ENCODE measurements around the gene EXOC4.

Gene EXOC4

DNA sequence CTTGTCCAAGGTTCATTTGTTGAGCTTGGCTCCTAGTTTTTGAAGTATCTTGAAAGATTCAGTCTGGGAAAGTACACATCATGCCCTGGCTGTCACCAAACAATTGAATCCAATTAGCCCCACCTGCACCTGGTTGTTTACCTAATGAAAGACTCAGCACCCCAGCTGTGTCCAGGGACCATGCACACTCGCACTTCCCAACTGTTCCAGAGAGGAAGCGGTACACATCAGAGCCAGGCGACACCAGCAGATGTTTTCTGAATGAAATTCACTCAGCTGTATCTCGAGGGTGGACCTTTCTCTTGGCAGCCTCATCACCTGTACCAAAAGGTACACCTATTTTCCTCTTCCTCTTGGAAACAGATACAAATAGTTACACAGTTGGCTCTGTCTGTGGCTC is 657.9 kb downstream of the EXOC4 start:
- H3K9ac ChIP-seq = no peak overlapping the region
- no peaks in the 10 kb centered on the region for H3K27me3 ChIP-seq
- H4K20me1 ChIP-seq = no peaks in the 10 kb centered on the region
- no peak overlapping the region for H3K4me2 ChIP-seq
- no peaks in the 10 kb centered on the region for H3K9me3 ChIP-seq
- no peak overlapping the region for H3K27ac ChIP-seq
- H3K4me3 ChIP-seq = no peak overlapping the region
- no peaks in the 10 kb centered on the region for H3K4me1 ChIP-seq
- TF ChIP-seq Cebpa-rat (IDR thresholded peaks at IDR 0.05) = no peak
- peaks cover 6% of the 10 kb centered on the region; the same call in 1 of the 2 replicates for H3K36me3 ChIP-seq

DNA sequence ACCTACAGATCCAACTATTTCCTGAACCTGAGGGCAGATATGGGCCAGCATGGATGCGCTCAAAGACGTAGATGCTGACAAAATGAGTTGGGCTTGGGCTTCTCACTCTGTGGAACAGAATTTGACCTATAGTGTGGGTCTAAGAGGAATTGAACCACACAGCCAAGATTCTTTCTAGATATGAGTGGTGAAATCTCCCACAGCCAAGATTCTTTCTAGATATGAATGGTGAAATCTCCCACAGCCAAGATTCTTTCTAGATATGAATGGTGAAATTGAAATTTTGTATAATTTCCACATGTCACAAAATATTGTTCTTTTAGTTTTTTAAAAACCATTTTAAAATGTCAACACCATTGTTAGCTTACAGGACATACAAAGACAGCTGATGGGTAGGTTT is 658.8 kb downstream of the EXOC4 start:
- TF ChIP-seq Cebpa-rat (IDR thresholded peaks at IDR 0.05) = no peak
- Histone ChIP-seq H3K4me1 (no peaks in the 10 kb centered on the region), H3K9me3 (no peaks in the 10 kb centered on the region), H3K4me3 (no peak overlapping the region), H3K36me3 (peaks cover 6% of the 10 kb centered on the region; the same call in 1 of the 2 replicates), H3K4me2 (no peak overlapping the region), H3K27me3 (no peaks in the 10 kb centered on the region), H4K20me1 (no peaks in the 10 kb centered on the region), H3K9ac (no peak overlapping the region), H3K27ac (no peak overlapping the region)

DNA sequence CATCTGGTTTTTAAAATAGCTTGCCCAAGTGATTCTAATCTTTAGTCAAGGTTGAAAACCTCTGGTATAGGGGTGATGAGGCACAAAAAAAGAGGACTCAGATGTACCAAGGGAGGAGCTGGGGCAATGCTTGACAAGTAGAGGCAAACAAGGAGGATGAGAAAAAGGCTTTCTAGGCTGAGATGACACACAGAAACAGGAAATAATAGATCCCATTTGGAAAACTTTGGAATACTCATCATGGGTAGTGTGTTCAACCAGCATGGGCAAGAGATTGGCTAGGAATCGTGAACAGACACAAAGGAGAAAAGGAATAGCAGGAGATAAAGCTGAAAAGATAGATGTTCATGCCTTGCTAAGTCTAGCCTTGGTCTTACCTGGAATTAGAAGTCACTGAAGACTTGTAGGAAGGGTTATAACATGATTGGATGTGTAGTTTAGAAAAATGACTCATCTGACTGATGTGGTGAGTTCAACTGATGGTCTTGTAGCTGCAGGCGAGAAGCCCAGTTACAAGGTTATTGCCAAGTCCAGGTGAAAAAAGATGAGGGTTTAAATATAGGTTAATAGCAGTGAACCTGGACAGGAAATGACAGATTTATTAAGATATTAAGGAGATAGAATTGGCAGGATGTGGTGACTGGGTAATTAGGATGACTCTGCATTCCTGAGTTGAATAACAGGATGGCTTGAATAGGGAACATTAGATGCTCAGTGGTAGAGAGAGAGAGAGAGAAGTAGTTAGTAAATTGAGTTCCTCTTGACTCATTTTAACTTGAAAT is 660.2 kb downstream of the EXOC4 start:
- no peak for TF ChIP-seq Cebpa-rat (IDR thresholded peaks at IDR 0.05)
- no peaks in the 10 kb centered on the region for H3K9me3 ChIP-seq
- H3K4me3 ChIP-seq = no peak overlapping the region
- H3K4me1 ChIP-seq = no peaks in the 10 kb centered on the region
- H3K9ac ChIP-seq = no peak overlapping the region
- no peak overlapping the region for H3K27ac ChIP-seq
- H3K27me3 ChIP-seq = no peaks in the 10 kb centered on the region
- peaks cover 6% of the 10 kb centered on the region; the same call in 1 of the 2 replicates for H3K36me3 ChIP-seq
- H3K4me2 ChIP-seq = no peak overlapping the region
- H4K20me1 ChIP-seq = no peaks in the 10 kb centered on the region

GRCh38 chr7:133916621-133917020 is 663.7 kb downstream of the EXOC4 start:
- H4K20me1 ChIP-seq = no peaks in the 10 kb centered on the region
- H3K4me2 ChIP-seq = no peak overlapping the region
- H3K9me3 ChIP-seq = peaks cover 7% of the 10 kb centered on the region
- H3K27ac ChIP-seq = no peak overlapping the region
- no peaks in the 10 kb centered on the region for H3K27me3 ChIP-seq
- H3K4me3 ChIP-seq = no peak overlapping the region
- no peak overlapping the region for H3K9ac ChIP-seq
- peaks cover 6% of the 10 kb centered on the region; the same call in 1 of the 2 replicates for H3K36me3 ChIP-seq
- H3K4me1 ChIP-seq = no peaks in the 10 kb centered on the region
- TF ChIP-seq Cebpa-rat (IDR thresholded peaks at IDR 0.05) = no peak

- TF ChIP-seq Cebpa-rat (IDR thresholded peaks at IDR 0.05) = no peak
These were observed 666.9 kb downstream of the EXOC4 start for GRCh38 chr7:133919810-133920209.

DNA sequence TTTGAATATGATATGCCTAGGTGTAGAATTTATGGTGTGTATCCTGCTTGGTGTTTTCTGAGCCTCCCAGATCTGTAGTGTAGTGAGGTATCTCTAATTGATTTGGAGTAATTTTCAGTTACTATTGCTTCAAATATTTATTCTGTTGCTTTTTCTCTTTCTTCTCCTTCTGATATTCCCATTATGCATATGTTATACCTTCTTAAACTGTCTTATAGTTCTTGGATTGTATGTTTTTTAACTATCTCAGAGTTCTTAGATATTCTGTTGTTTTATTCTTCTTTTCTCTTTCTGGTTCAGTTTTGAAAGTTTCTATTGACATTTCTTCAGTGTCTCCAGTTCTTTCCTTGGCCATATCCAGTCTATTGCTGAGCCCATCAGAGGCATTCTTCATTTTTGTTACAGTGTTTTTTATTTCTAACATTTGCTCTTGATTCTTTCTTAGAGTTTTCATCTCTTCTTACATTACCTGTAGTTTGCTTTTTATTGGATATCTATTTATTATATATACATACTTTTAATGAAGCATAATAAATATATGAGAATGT is 668.8 kb downstream of the EXOC4 start:
- Histone ChIP-seq H3K4me2 (no peak overlapping the region), H3K27me3 (no peaks in the 10 kb centered on the region), H4K20me1 (no peaks in the 10 kb centered on the region), H3K4me3 (no peak overlapping the region), H3K27ac (no peak overlapping the region), H3K4me1 (no peaks in the 10 kb centered on the region), H3K9ac (no peak overlapping the region), H3K9me3 (peaks cover 19% of the 10 kb centered on the region), H3K36me3 (peaks cover 6% of the 10 kb centered on the region; the same call in 1 of the 2 replicates)
- no peak for TF ChIP-seq Cebpa-rat (IDR thresholded peaks at IDR 0.05)

More at GRCh38 chr7:133919810-133920209, 666.9 kb downstream of the EXOC4 start:
- Histone ChIP-seq H3K4me1 (no peaks in the 10 kb centered on the region), H3K9ac (no peak overlapping the region), H3K27ac (no peak overlapping the region), H4K20me1 (no peaks in the 10 kb centered on the region), H3K36me3 (peaks cover 6% of the 10 kb centered on the region; the same call in 1 of the 2 replicates), H3K9me3 (peaks cover 19% of the 10 kb centered on the region), H3K27me3 (no peaks in the 10 kb centered on the region), H3K4me2 (no peak overlapping the region), H3K4me3 (no peak overlapping the region)

DNA sequence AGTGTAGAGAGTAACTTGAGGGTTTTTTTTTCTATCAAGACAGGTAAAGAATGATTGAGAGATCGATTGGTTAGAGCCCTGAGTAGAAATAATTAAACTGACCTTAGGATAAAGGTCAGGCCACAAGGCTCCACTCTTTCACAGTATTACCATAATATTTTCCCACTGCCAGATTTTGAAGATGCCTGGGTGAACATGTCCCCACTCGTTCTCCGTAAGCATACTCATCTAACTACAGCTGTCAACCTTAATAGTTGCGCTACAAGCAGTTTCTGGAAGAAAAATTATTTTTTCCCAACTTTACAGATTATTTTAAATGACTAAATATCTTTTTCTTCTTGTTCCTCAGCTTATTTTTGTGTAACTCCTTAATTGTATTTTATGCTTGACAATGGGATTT is 671.1 kb downstream of the EXOC4 start:
- Histone ChIP-seq H3K27me3 (no peaks in the 10 kb centered on the region), H3K9me3 (peaks cover 19% of the 10 kb centered on the region), H3K4me1 (no peaks in the 10 kb centered on the region), H3K4me2 (no peak overlapping the region), H3K36me3 (peaks cover 6% of the 10 kb centered on the region; the same call in 1 of the 2 replicates), H4K20me1 (no peaks in the 10 kb centered on the region), H3K9ac (no peak overlapping the region), H3K27ac (no peak overlapping the region), H3K4me3 (no peak overlapping the region)
- TF ChIP-seq Cebpa-rat (IDR thresholded peaks at IDR 0.05) = no peak

- H3K4me2 ChIP-seq = no peak overlapping the region
- no peaks in the 10 kb centered on the region for H3K36me3 ChIP-seq
- no peaks in the 10 kb centered on the region for H3K4me1 ChIP-seq
- no peaks in the 10 kb centered on the region for H3K27me3 ChIP-seq
- no peak overlapping the region for H3K4me3 ChIP-seq
- no peak for TF ChIP-seq Cebpa-rat (IDR thresholded peaks at IDR 0.05)
- no peaks in the 10 kb centered on the region for H4K20me1 ChIP-seq
- no peaks in the 10 kb centered on the region for H3K9me3 ChIP-seq
- no peak overlapping the region for H3K27ac ChIP-seq
- no peak overlapping the region for H3K9ac ChIP-seq
These were observed 678.2 kb downstream of the EXOC4 start for GRCh38 chr7:133931053-133931452.

DNA sequence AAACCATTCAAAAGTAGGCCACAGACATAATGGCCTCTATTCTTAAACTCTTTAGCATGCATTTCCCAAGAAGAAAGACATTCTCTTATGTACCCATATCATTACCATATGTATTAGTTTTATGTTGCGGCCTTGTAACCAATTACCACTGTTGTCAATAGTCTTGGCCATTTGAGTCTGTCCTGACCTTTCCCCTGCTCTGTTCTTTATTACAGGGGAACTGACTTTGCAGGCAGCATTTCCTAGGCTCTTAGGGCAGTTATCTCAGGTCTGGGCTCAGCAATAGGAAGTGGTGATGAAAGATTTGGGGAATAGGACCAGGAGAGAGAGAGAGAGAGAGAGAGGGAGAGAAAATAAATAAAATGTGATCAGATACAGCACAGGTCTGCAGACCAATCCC is 679.7 kb downstream of the EXOC4 start:
- no peaks in the 10 kb centered on the region for H3K27me3 ChIP-seq

DNA sequence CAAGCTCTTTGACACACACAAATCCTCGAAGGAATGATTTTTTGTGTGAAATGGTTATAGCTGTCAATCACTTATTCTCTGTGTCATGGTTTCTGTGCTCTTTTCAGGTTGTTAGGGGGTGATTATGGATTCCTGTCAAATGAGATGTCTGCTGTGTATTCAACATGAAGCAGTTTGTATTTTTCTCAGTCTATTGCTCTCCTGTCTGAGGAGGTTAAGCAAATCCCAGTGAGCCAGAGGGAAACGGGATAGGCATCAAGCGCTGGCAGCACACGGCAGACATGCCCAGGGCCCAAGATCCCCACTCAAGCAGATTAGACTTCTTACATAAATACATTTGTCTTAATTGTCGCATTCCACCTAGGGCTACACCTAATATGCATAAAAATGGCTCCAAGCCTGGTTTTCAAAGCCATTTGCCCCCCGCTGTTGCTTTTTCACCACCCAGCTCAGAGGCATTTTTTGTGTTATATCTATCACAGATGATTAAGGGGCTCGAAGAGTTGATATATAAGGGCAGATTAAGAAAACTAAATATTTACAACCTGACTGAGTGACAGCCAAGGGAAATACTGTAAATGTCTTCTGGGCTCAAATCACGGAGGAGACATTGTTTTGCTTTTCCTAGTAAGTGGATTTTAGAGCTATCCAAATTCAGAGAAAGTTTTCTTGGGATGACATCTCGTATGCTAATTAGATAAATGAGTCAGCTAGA is 681.5 kb downstream of the EXOC4 start:
- Histone ChIP-seq H3K4me3 (no peak overlapping the region), H3K9ac (no peak overlapping the region), H3K36me3 (peaks cover 19% of the 10 kb centered on the region), H4K20me1 (no peaks in the 10 kb centered on the region), H3K4me1 (no peaks in the 10 kb centered on the region), H3K27me3 (no peaks in the 10 kb centered on the region), H3K4me2 (no peak overlapping the region), H3K27ac (no peak overlapping the region), H3K9me3 (no peaks in the 10 kb centered on the region)
- no peak for TF ChIP-seq Cebpa-rat (IDR thresholded peaks at IDR 0.05)

More for the DNA sequence above, 679.7 kb downstream of the EXOC4 start:
- Histone ChIP-seq H3K4me3 (no peak overlapping the region), H3K9me3 (no peaks in the 10 kb centered on the region), H4K20me1 (no peaks in the 10 kb centered on the region), H3K9ac (no peak overlapping the region), H3K27ac (no peak overlapping the region), H3K4me1 (no peaks in the 10 kb centered on the region), H3K4me2 (no peak overlapping the region), H3K36me3 (peaks cover 2% of the 10 kb centered on the region)
- no peak for TF ChIP-seq Cebpa-rat (IDR thresholded peaks at IDR 0.05)

All from BLaER1 (cell line).